Measurements from ENCODE around the gene AKAP1.

DNA sequence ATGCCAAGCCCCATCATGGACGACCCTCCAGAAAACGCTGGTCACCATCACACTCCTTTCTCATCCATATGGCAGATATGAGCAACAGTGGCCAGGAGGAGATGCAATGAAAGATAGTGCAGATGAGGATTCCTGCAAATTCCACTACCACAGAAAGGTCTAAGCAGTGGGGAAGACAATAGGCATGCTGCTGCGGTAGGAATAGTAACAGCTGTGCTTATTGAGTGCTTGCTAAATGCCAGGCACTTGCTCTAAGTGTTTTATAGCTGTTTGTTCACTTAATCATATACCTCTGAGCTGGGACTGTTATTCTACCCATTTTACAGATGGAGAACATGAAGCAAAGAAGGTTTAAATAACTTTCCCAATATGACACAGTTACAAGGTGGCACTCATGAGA, 46.6 kb upstream of the AKAP1 start:
- no peak for TF ChIP-seq CTCF (conservative IDR thresholded peaks at IDR 0.05)
- TF ChIP-seq ZFX (IDR thresholded peaks at IDR 0.05): no peak
